Measurements from ENCODE around the gene LRRC4C. TPM values are rescaled to one million over a fixed set of nuclear protein-coding genes. Genes with fewer than 3 reads are reported as not detected.

The LRRC4C gene
- total RNA-seq, 1 experiment from 2014 or later, result not detected

- peaks cover 5% of the 10 kb centered on the region for H3K4me1 Mint-ChIP-seq (ENCODE audit: insufficient read depth, unreplicated experiment)
- H3K27ac Mint-ChIP-seq (ENCODE audit: low read depth, unreplicated experiment), result no peak overlapping the region
- no peaks in the 10 kb centered on the region for H3K9me3 Mint-ChIP-seq (ENCODE audit: unreplicated experiment)
- no peak for DNase-seq (ENCODE audit: unreplicated experiment)
- no peaks in the 10 kb centered on the region for H3K27me3 Mint-ChIP-seq (ENCODE audit: insufficient read depth, unreplicated experiment)
- no TSS peak for BruUV-seq (replicated peaks)
- TF ChIP-seq, protein P1, sequence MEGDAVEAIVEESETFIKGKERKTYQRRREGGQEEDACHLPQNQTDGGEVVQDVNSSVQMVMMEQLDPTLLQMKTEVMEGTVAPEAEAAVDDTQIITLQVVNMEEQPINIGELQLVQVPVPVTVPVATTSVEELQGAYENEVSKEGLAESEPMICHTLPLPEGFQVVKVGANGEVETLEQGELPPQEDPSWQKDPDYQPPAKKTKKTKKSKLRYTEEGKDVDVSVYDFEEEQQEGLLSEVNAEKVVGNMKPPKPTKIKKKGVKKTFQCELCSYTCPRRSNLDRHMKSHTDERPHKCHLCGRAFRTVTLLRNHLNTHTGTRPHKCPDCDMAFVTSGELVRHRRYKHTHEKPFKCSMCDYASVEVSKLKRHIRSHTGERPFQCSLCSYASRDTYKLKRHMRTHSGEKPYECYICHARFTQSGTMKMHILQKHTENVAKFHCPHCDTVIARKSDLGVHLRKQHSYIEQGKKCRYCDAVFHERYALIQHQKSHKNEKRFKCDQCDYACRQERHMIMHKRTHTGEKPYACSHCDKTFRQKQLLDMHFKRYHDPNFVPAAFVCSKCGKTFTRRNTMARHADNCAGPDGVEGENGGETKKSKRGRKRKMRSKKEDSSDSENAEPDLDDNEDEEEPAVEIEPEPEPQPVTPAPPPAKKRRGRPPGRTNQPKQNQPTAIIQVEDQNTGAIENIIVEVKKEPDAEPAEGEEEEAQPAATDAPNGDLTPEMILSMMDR (IDR thresholded peaks at IDR 0.05; ENCODE audit: unreplicated experiment), result no peak
- POLR2A ChIA-PET, result interaction anchor here (1.1 kb wide), 1 partner anchor 7 kb away, joined by 3 read pairs; no protein-coding TSS in a partner anchor
- CTCF ChIA-PET, result interaction anchor here (0.6 kb wide), 1 partner anchor 13 kb away, joined by 3 read pairs; no protein-coding TSS in a partner anchor
- H3K4me3 Mint-ChIP-seq (ENCODE audit: unreplicated experiment), result no peak overlapping the region
- intact Hi-C loops (cut with micrococcal nuclease), result no loop called here
- no peaks in the 10 kb centered on the region for H3K36me3 Mint-ChIP-seq (ENCODE audit: insufficient read depth, unreplicated experiment)
These were observed 12.9 kb downstream of the LRRC4C start for GRCh38 chr11:41446566-41446965.

DNA sequence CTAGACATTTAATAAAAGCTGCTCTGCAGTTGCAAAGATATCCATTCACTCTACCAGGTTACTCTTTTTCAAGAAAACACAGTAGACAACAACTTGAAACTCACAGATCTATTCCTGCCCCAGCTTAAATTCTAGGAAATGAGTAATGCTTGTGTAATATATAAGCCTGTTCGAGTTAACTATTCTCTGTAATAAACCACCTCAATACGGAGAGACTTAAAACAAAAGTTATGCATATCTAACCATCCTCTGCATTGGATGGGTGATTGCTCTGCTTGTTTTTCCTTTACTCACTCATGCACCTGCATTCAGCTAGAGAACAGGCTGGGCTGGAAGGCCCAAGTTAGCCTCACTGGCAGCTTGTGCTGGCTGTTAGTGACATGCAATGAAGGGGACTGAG, 13.3 kb downstream of the LRRC4C start:
- Mint-ChIP-seq H3K4me1 (ENCODE audit: insufficient read depth, unreplicated experiment) (peaks cover 5% of the 10 kb centered on the region), H3K4me3 (ENCODE audit: unreplicated experiment) (no peak overlapping the region)
- POLR2A ChIA-PET, result interaction anchor here (1.1 kb wide), 2 partner anchors 8 to 28 kb away, joined by 3 read pairs; no protein-coding TSS in a partner anchor

GRCh38 chr11:41437006-41437490, 22.4 kb downstream of the LRRC4C start:
- H3K27ac Mint-ChIP-seq (ENCODE audit: low read depth, unreplicated experiment), result no peak overlapping the region
- BruUV-seq (replicated peaks), result no TSS peak
- POLR2A ChIA-PET, result no interaction called here
- intact Hi-C loops (cut with micrococcal nuclease), result no loop called here
- no peaks in the 10 kb centered on the region for H3K27me3 Mint-ChIP-seq (ENCODE audit: insufficient read depth, unreplicated experiment)
- TF ChIP-seq, protein P1 (IDR thresholded peaks at IDR 0.05; ENCODE audit: unreplicated experiment), result no peak
- no peak for DNase-seq (ENCODE audit: unreplicated experiment)
- no peaks in the 10 kb centered on the region for H3K36me3 Mint-ChIP-seq (ENCODE audit: insufficient read depth, unreplicated experiment)
- CTCF ChIA-PET, result interaction anchor here (0.6 kb wide), 1 partner anchor 1087 kb away, joined by 3 read pairs; no protein-coding TSS in a partner anchor
- no peaks in the 10 kb centered on the region for H3K4me1 Mint-ChIP-seq (ENCODE audit: insufficient read depth, unreplicated experiment)
- no peaks in the 10 kb centered on the region for H3K9me3 Mint-ChIP-seq (ENCODE audit: unreplicated experiment)
- no peak overlapping the region for H3K4me3 Mint-ChIP-seq (ENCODE audit: unreplicated experiment)

More for the DNA sequence above, 13.3 kb downstream of the LRRC4C start:
- no peaks in the 10 kb centered on the region for H3K9me3 Mint-ChIP-seq (ENCODE audit: unreplicated experiment)
- intact Hi-C loops (cut with micrococcal nuclease), result no loop called here
- H3K27me3 Mint-ChIP-seq (ENCODE audit: insufficient read depth, unreplicated experiment), result no peaks in the 10 kb centered on the region
- DNase-seq (ENCODE audit: unreplicated experiment), result no peak
- TF ChIP-seq, protein P1 (IDR thresholded peaks at IDR 0.05; ENCODE audit: unreplicated experiment), result no peak
- no TSS peak for BruUV-seq (replicated peaks)
- CTCF ChIA-PET, result interaction anchor here (0.5 to 2.1 kb wide), 3 partner anchors 13 to 1080 kb away, joined by 3 to 5 read pairs (median 3); no protein-coding TSS in a partner anchor
- H3K36me3 Mint-ChIP-seq (ENCODE audit: insufficient read depth, unreplicated experiment), result no peaks in the 10 kb centered on the region
- H3K27ac Mint-ChIP-seq (ENCODE audit: low read depth, unreplicated experiment), result no peak overlapping the region

GRCh38 chr11:41435531-41435930, 23.9 kb downstream of the LRRC4C start:
- no peaks in the 10 kb centered on the region for H3K36me3 Mint-ChIP-seq (ENCODE audit: insufficient read depth, unreplicated experiment)
- H3K9me3 Mint-ChIP-seq (ENCODE audit: unreplicated experiment), result no peaks in the 10 kb centered on the region
- no TSS peak for BruUV-seq (replicated peaks)
- TF ChIP-seq, protein P1 (IDR thresholded peaks at IDR 0.05; ENCODE audit: unreplicated experiment), result no peak
- CTCF ChIA-PET, result no interaction called here
- no peak for DNase-seq (ENCODE audit: unreplicated experiment)
- no peaks in the 10 kb centered on the region for H3K4me1 Mint-ChIP-seq (ENCODE audit: insufficient read depth, unreplicated experiment)
- intact Hi-C loops (cut with micrococcal nuclease), result no loop called here
- no peak overlapping the region for H3K27ac Mint-ChIP-seq (ENCODE audit: low read depth, unreplicated experiment)
- POLR2A ChIA-PET, result no interaction called here
- no peaks in the 10 kb centered on the region for H3K27me3 Mint-ChIP-seq (ENCODE audit: insufficient read depth, unreplicated experiment)
- H3K4me3 Mint-ChIP-seq (ENCODE audit: unreplicated experiment), result no peak overlapping the region

Data from MCF 10A (cell line).